ENCODE results near the gene CCDC18.
A peak's percentile ranks its signal among the peaks of the same experiment; 100 is the strongest.
"Not testable (repeated sequence)": the region's sequence is repeated elsewhere in the genome, so short reads cannot be mapped to it uniquely, and the experiment has no call there.

Gene CCDC18

GRCh38 chr1:93239863-93240262 is 59.3 kb downstream of the CCDC18 start:
- DNase-seq = no peak

GRCh38 chr1:93243233-93243632 is 62.7 kb downstream of the CCDC18 start:
- DNase-seq = not testable (repeated sequence)

GRCh38 chr1:93244298-93245069 is 64.0 kb downstream of the CCDC18 start:
- no peak for DNase-seq

GRCh38 chr1:93251966-93252365 is 71.4 kb downstream of the CCDC18 start:
- no peak for DNase-seq

- DNase-seq = no peak
These were observed 72.1 kb downstream of the CCDC18 start for GRCh38 chr1:93252598-93252997.

- no peak for DNase-seq
These were observed 73.0 kb downstream of the CCDC18 start for GRCh38 chr1:93253516-93253915.

- DNase-seq = no peak
These were observed 74.9 kb downstream of the CCDC18 start for GRCh38 chr1:93255222-93256079.

GRCh38 chr1:93256433-93256832 is 75.9 kb downstream of the CCDC18 start:
- no peak for DNase-seq

GRCh38 chr1:93257889-93258288 is 77.4 kb downstream of the CCDC18 start:
- DNase-seq = no peak

GRCh38 chr1:93260726-93261125 is 80.2 kb downstream of the CCDC18 start:
- not testable (repeated sequence) for DNase-seq

GRCh38 chr1:93262645-93263044 is 82.1 kb downstream of the CCDC18 start:
- DNase-seq = no peak

- DNase-seq = not testable (repeated sequence)
These were observed 88.4 kb downstream of the CCDC18 start for GRCh38 chr1:93268888-93269287.

- not testable (repeated sequence) for DNase-seq
These were observed 94.7 kb downstream of the CCDC18 start for GRCh38 chr1:93275262-93275633.

GRCh38 chr1:93275634-93276295 is 95.2 kb downstream of the CCDC18 start:
- DNase-seq = no peak

GRCh38 chr1:93277530-93277929 is 97.0 kb downstream of the CCDC18 start:
- DNase-seq = not testable (repeated sequence)

GRCh38 chr1:93283496-93283895 is 103.0 kb downstream of the CCDC18 start:
- no peak for DNase-seq

- DNase-seq = peak; percentile 30
These were observed 108.0 kb downstream of the CCDC18 start for GRCh38 chr1:93288558-93288957.

GRCh38 chr1:93296555-93297154 is 116.1 kb downstream of the CCDC18 start:
- DNase-seq = no peak

- no peak for DNase-seq
These were observed 120.6 kb downstream of the CCDC18 start for GRCh38 chr1:93301131-93301530.

GRCh38 chr1:93302078-93302477 is 121.6 kb downstream of the CCDC18 start:
- DNase-seq = no peak

- peak; percentile 62 for DNase-seq
These were observed 124.2 kb downstream of the CCDC18 start for GRCh38 chr1:93304716-93305138.

GRCh38 chr1:93306920-93307319 is 126.4 kb downstream of the CCDC18 start:
- DNase-seq = no peak

GRCh38 chr1:93313026-93313425 is 132.5 kb downstream of the CCDC18 start:
- DNase-seq = no peak

Measured in NCI-H1105 (cell line).